Thoracic aorta (tissue), 2 donors: ENCODE data around the gene CMTM7. TPM values are rescaled to one million over a fixed set of nuclear protein-coding genes. Genes with fewer than 3 reads are reported as not detected.

Source experiments
- ATAC-seq: fragments of 150-250 bp; one replicate; pipeline ENCODE4 v1.8.0; 2017; ENCODE audit warnings: low read depth; ENCODE audit not compliant: insufficient number of reproducible peaks, low FRiP score
- DNase-seq: peaks from one replicate; pipeline ENCODE4 v3.0.0-alpha.2; 2020; ENCODE audit warnings: low spot score
- H3K27ac ChIP-seq, 2 donors: fragments of 200-600 bp; sonication (generic); 1 replicate in 1 of 2; 2 replicates in 1 of 2; pipeline ENCODE4 v1.5.1; 2016; ENCODE audit warnings: mild to moderate bottlenecking in 2 of 2, moderate library complexity in 2 of 2
- H3K27me3 ChIP-seq: fragments of 200-600 bp; sonication (generic); replicated peaks from 2 replicates; pipeline ENCODE4 v1.6.0; 2016; ENCODE audit warnings: mild to moderate bottlenecking; ENCODE audit not compliant: insufficient read depth
- H3K36me3 ChIP-seq: fragments of 200-600 bp; sonication (generic); one replicate; pipeline ENCODE4 v1.5.1; 2016
- H3K4me1 ChIP-seq, 2 donors: fragments of 200-600 bp; sonication (generic); 1 replicate in 1 of 2; 2 replicates in 1 of 2; pipeline versions ENCODE4 v1.5.1 to v1.6.0; 2016; ENCODE audit warnings: low read depth in 2 of 2, mild to moderate bottlenecking in 1 of 2; ENCODE audit not compliant: control insufficient read depth in 1 of 2
- H3K4me3 ChIP-seq: fragments of 200-600 bp; sonication (generic); 2 replicates; pipeline ENCODE4 v1.5.1; 2016; ENCODE audit warnings: mild to moderate bottlenecking
- H3K9me3 ChIP-seq: fragments of 200-600 bp; sonication (generic); 2 replicates; pipeline ENCODE4 v1.5.1; 2016
- total RNA-seq, 2 donors: library from RNA; depleted of rRNA; stranded (reverse); fragments of >200 nt; gene quantifications; one replicate each; pipeline versions ENCODE4 v1.1.0 to v1.2.3, GENCODE V29; 2016
- TF ChIP-seq, protein P1 (sequence below): fragments of 200-600 bp; sonication (generic); IDR thresholded peaks from one replicate; pipeline ENCODE4 v1.5.1; 2019; ENCODE audit warnings: antibody characterized with exemption

Gene CMTM7
- total RNA-seq, 2 donors from 2014 or later: 10.3 to 21.5 TPM

DNA sequence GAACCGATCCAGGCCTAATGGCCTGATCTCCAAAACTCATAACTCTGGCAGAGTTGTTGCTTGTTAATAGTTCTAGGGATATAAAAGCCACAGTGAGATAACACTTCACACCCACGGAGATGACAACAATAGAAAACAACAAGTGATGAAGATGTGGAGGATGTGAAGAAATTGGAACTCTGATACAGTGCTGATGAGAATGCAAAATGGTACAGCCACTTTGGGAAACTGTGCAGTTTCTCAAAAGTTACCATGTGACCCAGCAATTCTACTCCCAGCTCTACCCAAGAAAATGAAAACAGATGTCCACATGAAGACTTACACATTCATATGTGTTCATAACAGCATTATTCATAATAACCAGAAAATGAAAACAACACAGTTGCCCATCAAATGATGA lies 3.8 kb downstream of the CMTM7 start:
- H3K4me1 ChIP-seq: peaks cover 0 to 9% of the 10 kb centered on the region in 2 donors
- no peak for ATAC-seq
- no peaks in the 10 kb centered on the region for H3K36me3 ChIP-seq
- no peak overlapping the region for H3K27ac ChIP-seq
- H3K9me3 ChIP-seq: no peaks in the 10 kb centered on the region
- TF ChIP-seq, protein P1, sequence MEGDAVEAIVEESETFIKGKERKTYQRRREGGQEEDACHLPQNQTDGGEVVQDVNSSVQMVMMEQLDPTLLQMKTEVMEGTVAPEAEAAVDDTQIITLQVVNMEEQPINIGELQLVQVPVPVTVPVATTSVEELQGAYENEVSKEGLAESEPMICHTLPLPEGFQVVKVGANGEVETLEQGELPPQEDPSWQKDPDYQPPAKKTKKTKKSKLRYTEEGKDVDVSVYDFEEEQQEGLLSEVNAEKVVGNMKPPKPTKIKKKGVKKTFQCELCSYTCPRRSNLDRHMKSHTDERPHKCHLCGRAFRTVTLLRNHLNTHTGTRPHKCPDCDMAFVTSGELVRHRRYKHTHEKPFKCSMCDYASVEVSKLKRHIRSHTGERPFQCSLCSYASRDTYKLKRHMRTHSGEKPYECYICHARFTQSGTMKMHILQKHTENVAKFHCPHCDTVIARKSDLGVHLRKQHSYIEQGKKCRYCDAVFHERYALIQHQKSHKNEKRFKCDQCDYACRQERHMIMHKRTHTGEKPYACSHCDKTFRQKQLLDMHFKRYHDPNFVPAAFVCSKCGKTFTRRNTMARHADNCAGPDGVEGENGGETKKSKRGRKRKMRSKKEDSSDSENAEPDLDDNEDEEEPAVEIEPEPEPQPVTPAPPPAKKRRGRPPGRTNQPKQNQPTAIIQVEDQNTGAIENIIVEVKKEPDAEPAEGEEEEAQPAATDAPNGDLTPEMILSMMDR: no peak
- H3K27me3 ChIP-seq: no peaks in the 10 kb centered on the region
- no peak for DNase-seq
- H3K4me3 ChIP-seq: no peak overlapping the region

- H3K27ac ChIP-seq: no peak overlapping the region
- no peaks in the 10 kb centered on the region for H3K36me3 ChIP-seq
- TF ChIP-seq, protein P1: no peak
- H3K27me3 ChIP-seq: no peaks in the 10 kb centered on the region
- ATAC-seq (no peak), DNase-seq (no peak)
- no peaks in the 10 kb centered on the region for H3K9me3 ChIP-seq
- peaks cover 4 to 14% of the 10 kb centered on the region in 2 donors for H3K4me1 ChIP-seq
- H3K4me3 ChIP-seq: no peak overlapping the region
Observed at GRCh38 chr3:32397941-32398340, 6.3 kb downstream of the CMTM7 start.

GRCh38 chr3:32398531-32398930 lies 6.9 kb downstream of the CMTM7 start:
- no peaks in the 10 kb centered on the region for H3K27me3 ChIP-seq
- H3K4me1 ChIP-seq: peaks cover 4 to 14% of the 10 kb centered on the region in 2 donors
- no peaks in the 10 kb centered on the region for H3K9me3 ChIP-seq
- no peak for DNase-seq
- TF ChIP-seq, protein P1: no peak
- H3K4me3 ChIP-seq: no peak overlapping the region
- H3K27ac ChIP-seq: no peak overlapping the region
- no peaks in the 10 kb centered on the region for H3K36me3 ChIP-seq
- no peak for ATAC-seq

DNA sequence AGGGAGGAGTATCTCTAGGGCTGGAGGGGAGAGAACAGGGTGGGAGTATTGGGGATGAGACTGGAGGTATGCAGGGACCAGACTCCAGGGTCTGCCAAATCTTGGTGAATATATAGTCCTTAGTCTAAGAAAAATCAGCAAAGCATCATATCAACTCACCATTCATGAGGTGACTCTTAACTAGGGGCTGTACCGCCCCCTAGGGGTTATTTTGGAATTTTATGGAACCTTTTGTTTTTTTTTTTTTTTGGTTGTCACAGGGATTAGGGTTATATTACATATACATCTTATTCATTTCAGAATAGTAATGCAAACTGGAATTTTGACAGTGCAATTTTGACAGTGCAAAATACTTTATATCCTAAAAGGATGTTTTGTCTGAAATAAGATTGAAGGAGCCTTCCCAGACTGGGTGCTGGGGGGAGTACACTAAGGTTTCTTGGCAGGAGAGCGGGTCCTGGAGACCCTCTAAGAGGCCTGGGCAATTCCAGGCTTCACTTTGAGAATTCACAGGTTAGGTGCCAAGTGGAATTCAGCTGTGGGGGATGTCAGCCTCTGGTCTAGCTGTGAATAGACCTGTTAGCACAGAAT lies 7.5 kb downstream of the CMTM7 start:
- H3K27me3 ChIP-seq: no peaks in the 10 kb centered on the region
- no peak overlapping the region for H3K4me3 ChIP-seq
- no peaks in the 10 kb centered on the region for H3K9me3 ChIP-seq
- H3K4me1 ChIP-seq: peaks cover 4 to 14% of the 10 kb centered on the region in 2 donors
- TF ChIP-seq, protein P1: peak; percentile 46
- no peak for DNase-seq
- no peaks in the 10 kb centered on the region for H3K36me3 ChIP-seq
- no peak for ATAC-seq
- H3K27ac ChIP-seq: no peak overlapping the region

DNA sequence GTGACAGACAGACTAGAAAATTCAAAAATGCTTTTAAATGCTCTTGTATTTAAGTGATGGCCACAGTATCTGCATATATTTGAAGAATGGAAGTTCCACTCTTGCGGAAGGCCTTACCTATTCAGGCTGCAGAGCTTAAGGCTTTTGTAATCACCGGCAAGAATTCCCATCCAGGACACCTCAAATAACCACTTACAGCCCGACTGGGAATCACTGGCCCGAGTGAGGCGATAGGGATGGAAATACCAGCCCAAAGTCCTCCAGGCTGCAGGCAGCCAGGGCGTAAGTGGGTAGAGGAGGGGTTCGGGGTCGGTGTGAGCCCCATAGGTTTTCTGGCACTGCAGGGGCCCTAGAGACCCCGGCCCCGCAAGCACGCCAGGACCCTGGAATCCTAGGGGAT lies 9.5 kb downstream of the CMTM7 start:
- Histone ChIP-seq H3K4me1 (peaks cover 4 to 14% of the 10 kb centered on the region in 2 donors), H3K4me3 (peak overlapping the region; percentile 76), H3K27me3 (no peaks in the 10 kb centered on the region), H3K27ac (peak overlapping the region in 1 of 2 donors; percentile 72), H3K9me3 (no peaks in the 10 kb centered on the region), H3K36me3 (no peaks in the 10 kb centered on the region)
- TF ChIP-seq, protein P1: no peak
- ATAC-seq (no peak), DNase-seq (no peak)
